ENCODE results near the gene MAP2K1. TPM values are rescaled to one million over a fixed set of nuclear protein-coding genes. Genes with fewer than 3 reads are reported as not detected.
"Not testable (repeated sequence)": the region's sequence is repeated elsewhere in the genome, so short reads cannot be mapped to it uniquely, and the experiment has no call there.

The MAP2K1 gene
- total and polyA plus RNA-seq, 5 experiments from 2014 or later, result 34.7 to 50.8 (median 41.7) TPM

DNA sequence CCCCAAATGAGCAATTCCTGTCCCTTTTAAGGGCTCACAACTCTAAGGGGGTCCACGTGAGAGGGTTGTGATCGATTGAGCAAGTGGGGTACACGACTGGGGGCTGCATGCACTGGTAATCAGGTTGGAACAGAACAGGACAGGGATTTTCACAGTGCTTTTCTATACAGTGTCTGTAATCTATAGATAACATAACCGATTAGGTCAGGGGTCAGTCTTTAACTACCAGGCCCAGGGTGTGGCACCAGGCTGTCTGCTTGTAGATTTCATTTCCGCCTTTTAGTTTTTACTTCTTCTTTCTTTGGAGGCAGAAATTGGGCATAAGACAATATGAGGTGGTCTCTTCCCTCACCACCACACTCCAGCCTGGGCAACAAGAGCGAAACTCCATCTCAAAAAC is 78.6 kb downstream of the MAP2K1 start:
- Mint-ChIP-seq H3K27ac (peak overlapping the region in 1 of 10 donors; percentile 33), H3K36me3 (peaks cover 5 to 25% (median 6%) of the 10 kb centered on the region in 3 donors)
- H3K9me3 Mint-ChIP-seq, result not testable (repeated sequence)

GRCh38 chr15:66467162-66468040 is 80.7 kb downstream of the MAP2K1 start:
- Mint-ChIP-seq H3K4me1 (peaks cover 6 to 28% (median 27%) of the 10 kb centered on the region in 4 donors), H3K27ac (peak overlapping the region in 4 of 10 donors; percentile 21 to 66 (median 38)), H3K36me3 (peaks cover 5 to 20% (median 6%) of the 10 kb centered on the region in 3 donors)
- POLR2A ChIA-PET, ATAC-seq, H3K9me3 Mint-ChIP-seq, H3K4me3 Mint-ChIP-seq, DNase-seq, H3K27me3 Mint-ChIP-seq: not testable (repeated sequence)

More for the DNA sequence above, 78.6 kb downstream of the MAP2K1 start:
- ATAC-seq, DNase-seq, H3K27me3 Mint-ChIP-seq, H3K4me3 Mint-ChIP-seq, POLR2A ChIA-PET: not testable (repeated sequence)
- H3K4me1 Mint-ChIP-seq, result peaks cover 5 to 13% (median 11%) of the 10 kb centered on the region in 4 donors

DNA sequence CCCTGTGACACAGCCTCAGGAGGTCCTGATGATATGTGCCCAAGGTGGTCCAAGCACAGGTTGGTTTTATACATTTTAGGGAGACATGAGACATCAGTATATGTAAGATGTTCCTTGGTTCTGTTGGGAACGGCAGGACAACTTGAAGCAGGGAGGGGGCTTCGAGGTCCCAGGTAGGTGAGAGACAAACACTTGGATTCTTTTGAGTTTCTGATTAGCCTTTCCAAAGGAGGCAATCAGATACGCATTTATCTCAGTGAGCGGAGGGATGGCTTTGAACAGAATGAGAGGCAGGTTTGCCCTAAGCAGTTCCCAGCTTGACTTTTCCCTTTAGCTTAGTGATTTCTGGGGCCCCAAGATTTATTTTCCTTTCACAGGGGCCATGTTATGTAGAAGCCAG is 84.1 kb downstream of the MAP2K1 start:
- peaks cover 6 to 37% (median 34%) of the 10 kb centered on the region in 4 donors for H3K4me1 Mint-ChIP-seq
- H3K9me3 Mint-ChIP-seq, DNase-seq, H3K27me3 Mint-ChIP-seq, H3K36me3 Mint-ChIP-seq, ATAC-seq: not testable (repeated sequence)
- peak overlapping the region in 4 of 10 donors; percentile 4 to 64 (median 36) for H3K4me3 Mint-ChIP-seq
- H3K27ac Mint-ChIP-seq, result peak overlapping the region; percentile 77 to 96 (median 90)
- POLR2A ChIA-PET, result interaction anchor here (2.8 kb wide), 1 partner anchor 34 kb away, joined by 14 read pairs; the partner anchor contains the start of genes RPL4 and ZWILCH

- Mint-ChIP-seq H3K4me3 (peak overlapping the region; percentile 46 to 86 (median 75)), H3K27ac (peak overlapping the region; percentile 79 to 96 (median 94)), H3K27me3 (no peaks in the 10 kb centered on the region), H3K4me1 (peaks cover 17 to 46% (median 36%) of the 10 kb centered on the region in 4 donors), H3K36me3 (peaks cover 0 to 9% (median 0%) of the 10 kb centered on the region in 3 donors), H3K9me3 (no peaks in the 10 kb centered on the region)
- ATAC-seq (peak; percentile 97 to 98), DNase-seq (peak in 9 of 10 donors; percentile 9 to 80 (median 61))
- POLR2A ChIA-PET, result interaction anchor here (0.6 to 2.8 kb wide), 5 partner anchors 25 to 116 kb away, joined by 3 to 14 read pairs (median 6); partner anchors contain the start of genes MAP2K1, RPL4, SNAPC5 and TIPIN
Observed at GRCh38 chr15:66472176-66472999, 85.7 kb downstream of the MAP2K1 start.

- no peak for ATAC-seq
- no peak for DNase-seq
- Mint-ChIP-seq H3K4me1 (peaks cover 17 to 46% (median 36%) of the 10 kb centered on the region in 4 donors), H3K27me3 (no peaks in the 10 kb centered on the region), H3K27ac (peak overlapping the region; percentile 6 to 86 (median 52)), H3K9me3 (no peaks in the 10 kb centered on the region), H3K36me3 (peaks cover 0 to 6% (median 0%) of the 10 kb centered on the region in 3 donors), H3K4me3 (no peak overlapping the region)
- POLR2A ChIA-PET, result no interaction called here
Observed at GRCh38 chr15:66474135-66474534, 87.4 kb downstream of the MAP2K1 start.

DNA sequence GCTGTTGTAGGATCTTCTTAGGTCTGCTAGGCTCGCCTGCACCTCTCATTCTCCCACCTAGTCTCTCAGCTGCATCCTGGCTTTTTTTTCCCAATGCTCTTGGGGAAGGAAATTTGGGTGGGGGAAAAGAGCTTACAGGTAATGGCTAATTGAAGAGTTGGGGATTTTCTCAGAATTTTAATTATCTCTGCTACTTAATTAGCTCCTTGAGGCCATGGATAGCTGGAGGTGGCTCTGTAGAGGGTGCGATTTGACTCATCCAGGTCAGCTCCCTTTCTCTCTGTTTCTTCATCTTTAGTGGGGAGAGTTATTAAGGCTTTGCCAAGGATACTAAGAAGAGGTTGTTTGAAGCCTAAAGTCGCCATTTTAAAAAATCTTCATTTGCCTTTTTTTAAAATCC is 88.3 kb downstream of the MAP2K1 start:
- DNase-seq, result no peak
- H3K27ac Mint-ChIP-seq, result peak overlapping the region; percentile 2 to 91 (median 46)
- POLR2A ChIA-PET, result no interaction called here
- ATAC-seq, result no peak
- no peak overlapping the region for H3K4me3 Mint-ChIP-seq
- H3K36me3 Mint-ChIP-seq, result peaks cover 0 to 3% (median 0%) of the 10 kb centered on the region in 3 donors
- no peaks in the 10 kb centered on the region for H3K27me3 Mint-ChIP-seq
- peaks cover 21 to 47% (median 34%) of the 10 kb centered on the region in 4 donors for H3K4me1 Mint-ChIP-seq
- no peaks in the 10 kb centered on the region for H3K9me3 Mint-ChIP-seq

DNA sequence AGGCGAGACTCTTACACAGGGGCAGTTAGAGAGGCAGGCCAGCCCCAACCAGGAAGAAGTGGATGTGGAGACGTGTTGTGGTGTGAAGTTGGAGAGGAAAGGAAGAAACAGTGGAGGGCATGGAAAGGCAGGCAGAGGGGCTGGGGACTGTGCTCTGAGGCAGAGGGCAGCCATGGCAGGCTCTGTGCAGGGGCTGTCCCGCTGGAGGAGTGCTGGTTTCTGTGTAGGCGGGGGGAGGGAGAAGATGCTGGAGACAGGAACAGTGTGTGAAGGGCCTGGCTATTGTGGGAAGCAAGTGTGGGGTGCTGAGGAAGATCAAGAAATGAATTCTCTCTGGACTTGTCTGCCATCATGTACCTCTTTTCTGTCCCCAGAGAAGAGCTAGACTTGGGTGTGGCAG is 89.8 kb downstream of the MAP2K1 start:
- POLR2A ChIA-PET, result no interaction called here
- H3K36me3 Mint-ChIP-seq, result peaks cover 0 to 13% (median 6%) of the 10 kb centered on the region in 3 donors
- DNase-seq (no peak), ATAC-seq (no peak)
- H3K9me3 Mint-ChIP-seq, result no peaks in the 10 kb centered on the region
- no peak overlapping the region for H3K4me3 Mint-ChIP-seq
- H3K4me1 Mint-ChIP-seq, result peaks cover 18 to 31% (median 20%) of the 10 kb centered on the region in 4 donors
- no peaks in the 10 kb centered on the region for H3K27me3 Mint-ChIP-seq
- peak overlapping the region; percentile 36 to 91 (median 74) for H3K27ac Mint-ChIP-seq

GRCh38 chr15:66477011-66477410 is 90.3 kb downstream of the MAP2K1 start:
- peaks cover 13 to 26% (median 18%) of the 10 kb centered on the region in 4 donors for H3K4me1 Mint-ChIP-seq
- ATAC-seq (no peak), DNase-seq (no peak)
- peaks cover 0 to 18% (median 7%) of the 10 kb centered on the region in 3 donors for H3K36me3 Mint-ChIP-seq
- peak overlapping the region; percentile 18 to 91 (median 80) for H3K27ac Mint-ChIP-seq
- no peaks in the 10 kb centered on the region for H3K27me3 Mint-ChIP-seq
- no peak overlapping the region for H3K4me3 Mint-ChIP-seq
- POLR2A ChIA-PET, result no interaction called here
- no peaks in the 10 kb centered on the region for H3K9me3 Mint-ChIP-seq

- peak overlapping the region in 2 of 10 donors; percentile 4 to 32 for H3K27ac Mint-ChIP-seq
- no peak overlapping the region for H3K4me3 Mint-ChIP-seq
- no peaks in the 10 kb centered on the region for H3K9me3 Mint-ChIP-seq
- peaks cover 0 to 45% (median 14%) of the 10 kb centered on the region in 3 donors for H3K36me3 Mint-ChIP-seq
- POLR2A ChIA-PET, result no interaction called here
- H3K4me1 Mint-ChIP-seq, result peaks cover 4 to 20% (median 13%) of the 10 kb centered on the region in 4 donors
- DNase-seq, result no peak
- H3K27me3 Mint-ChIP-seq, result no peaks in the 10 kb centered on the region
- no peak for ATAC-seq
Observed at GRCh38 chr15:66480267-66480666, 93.6 kb downstream of the MAP2K1 start.

DNA sequence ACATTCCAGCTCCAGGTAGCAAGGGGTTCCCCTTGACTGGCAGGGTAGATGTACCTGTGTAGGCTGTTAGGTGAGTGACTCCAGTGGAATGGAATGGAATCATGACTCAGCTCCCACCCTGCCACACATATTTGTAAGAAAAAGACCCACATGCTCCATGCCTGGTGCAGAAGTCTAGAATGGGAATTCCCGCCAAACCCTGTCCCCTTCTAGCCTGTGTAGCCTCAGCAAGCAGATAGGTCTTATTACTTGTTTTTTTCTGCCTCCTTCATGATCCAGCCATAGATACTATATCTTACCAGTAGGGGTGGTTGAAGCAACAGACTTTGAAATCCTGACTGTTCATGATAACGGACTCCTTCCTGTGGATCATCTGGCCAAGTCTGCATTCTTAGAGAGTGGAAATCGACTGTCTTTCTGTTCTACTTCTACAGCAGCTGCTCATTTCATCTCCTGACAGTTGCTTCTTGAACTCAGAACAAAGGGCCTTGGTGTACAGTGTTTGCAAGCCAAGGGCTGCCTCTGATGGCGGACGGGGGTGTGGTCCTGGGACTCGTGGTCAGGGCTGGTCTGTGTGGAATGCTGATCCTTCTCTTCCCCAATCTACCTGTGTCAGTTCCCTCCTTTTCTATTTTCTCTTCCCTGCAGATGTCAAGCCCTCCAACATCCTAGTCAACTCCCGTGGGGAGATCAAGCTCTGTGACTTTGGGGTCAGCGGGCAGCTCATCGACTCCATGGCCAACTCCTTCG is 94.6 kb downstream of the MAP2K1 start:
- Mint-ChIP-seq H3K27me3 (no peaks in the 10 kb centered on the region), H3K4me3 (no peak overlapping the region), H3K36me3 (peaks cover 0 to 47% (median 14%) of the 10 kb centered on the region in 3 donors), H3K27ac (peak overlapping the region in 6 of 10 donors; percentile 24 to 90 (median 58)), H3K9me3 (no peaks in the 10 kb centered on the region), H3K4me1 (peaks cover 2 to 19% (median 9%) of the 10 kb centered on the region in 4 donors)
- DNase-seq (no peak), ATAC-seq (no peak)
- POLR2A ChIA-PET, result no interaction called here

DNA sequence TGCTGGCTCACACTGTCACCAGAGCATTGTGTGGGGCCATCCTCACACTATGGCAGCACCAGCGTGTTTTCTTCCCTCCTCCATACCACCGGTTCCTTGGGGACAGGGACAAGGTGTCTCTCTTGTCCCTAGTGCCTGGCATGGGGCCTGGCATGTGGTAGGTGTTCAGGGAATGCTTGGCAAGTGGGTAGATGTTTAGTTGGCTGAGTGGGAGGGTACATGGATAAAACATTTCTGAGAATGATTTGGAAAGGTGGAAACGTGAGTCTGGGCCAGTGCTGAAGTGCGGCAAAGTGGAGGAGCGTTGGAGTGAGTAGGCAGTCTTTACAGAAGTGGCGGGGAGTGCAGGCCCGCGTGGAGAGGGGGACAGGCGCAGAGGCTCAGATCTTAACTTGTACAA is 95.8 kb downstream of the MAP2K1 start:
- Mint-ChIP-seq H3K4me3 (no peak overlapping the region), H3K36me3 (peaks cover 0 to 59% (median 14%) of the 10 kb centered on the region in 3 donors), H3K27ac (peak overlapping the region in 8 of 10 donors; percentile 47 to 90 (median 74)), H3K27me3 (no peaks in the 10 kb centered on the region), H3K9me3 (no peaks in the 10 kb centered on the region), H3K4me1 (peaks cover 0 to 10% (median 6%) of the 10 kb centered on the region in 4 donors)
- DNase-seq (no peak), ATAC-seq (no peak)
- POLR2A ChIA-PET, result no interaction called here

GRCh38 chr15:66483131-66483566 is 96.4 kb downstream of the MAP2K1 start:
- POLR2A ChIA-PET, result no interaction called here

More at GRCh38 chr15:66483131-66483566, 96.4 kb downstream of the MAP2K1 start:
- Mint-ChIP-seq H3K27me3 (no peaks in the 10 kb centered on the region), H3K27ac (peak overlapping the region in 8 of 10 donors; percentile 32 to 90 (median 57)), H3K4me1 (peaks cover 0 to 11% (median 6%) of the 10 kb centered on the region in 4 donors), H3K4me3 (no peak overlapping the region), H3K9me3 (no peaks in the 10 kb centered on the region), H3K36me3 (peaks cover 0 to 65% (median 14%) of the 10 kb centered on the region in 3 donors)
- DNase-seq (no peak), ATAC-seq (no peak)

Data from naive thymus-derived CD8-positive, alpha-beta T cell (primary cell).